Activated naive CD4-positive, alpha-beta T cell treated with anti-CD3 and anti-CD28 coated beads, Interleukin-2, amount 10 ng/mL, durations not matched to agents 7 days and 5 days (primary cell): ENCODE measurements around the gene HUNK.
"Not testable (repeated sequence)": the region's sequence is repeated elsewhere in the genome, so short reads cannot be mapped to it uniquely, and the experiment has no call there.

ENCODE experiments used
- CTCF ChIA-PET: fragments of 350-600 bp; sonication (Branson Sonifier 250); formaldehyde crosslinking; loops from one replicate; lab custom pipeline; 2021; ENCODE audit warnings: antibody characterized with exemption; lab: Charles Lee
- DNase-seq: peaks from one replicate; pipeline ENCODE4 v3.0.0-alpha.2; 2020
- H3K27ac Mint-ChIP-seq: one replicate; pipeline ENCODE4 v1.8.0; 2021; ENCODE audit warnings: mild to moderate bottlenecking, moderate library complexity, mixed read lengths
- H3K27me3 Mint-ChIP-seq: one replicate; pipeline ENCODE4 v1.8.0; 2021; ENCODE audit warnings: mild to moderate bottlenecking, mixed read lengths
- H3K36me3 Mint-ChIP-seq: one replicate; pipeline ENCODE4 v1.8.0; 2021; ENCODE audit warnings: mixed read lengths
- H3K4me1 Mint-ChIP-seq: one replicate; pipeline ENCODE4 v1.8.0; 2021; ENCODE audit warnings: mixed read lengths
- H3K4me3 Mint-ChIP-seq: one replicate; pipeline ENCODE4 v1.8.0; 2021; ENCODE audit warnings: mild to moderate bottlenecking, moderate library complexity, mixed read lengths
- H3K9me3 Mint-ChIP-seq: one replicate; pipeline ENCODE4 v1.8.0; 2021; ENCODE audit warnings: mixed read lengths

The HUNK gene

GRCh38 chr21:31931644-31932469 is 59.0 kb downstream of the HUNK start:
- Mint-ChIP-seq H3K4me1 (no peaks in the 10 kb centered on the region), H3K9me3 (no peaks in the 10 kb centered on the region), H3K27ac (no peak overlapping the region), H3K36me3 (no peaks in the 10 kb centered on the region), H3K27me3 (no peaks in the 10 kb centered on the region), H3K4me3 (no peak overlapping the region)
- no peak for DNase-seq
- CTCF ChIA-PET: no interaction called here

- Mint-ChIP-seq H3K27ac (no peak overlapping the region), H3K9me3 (no peaks in the 10 kb centered on the region), H3K4me3 (no peak overlapping the region), H3K36me3 (no peaks in the 10 kb centered on the region), H3K27me3 (no peaks in the 10 kb centered on the region), H3K4me1 (no peaks in the 10 kb centered on the region)
- CTCF ChIA-PET: no interaction called here
- DNase-seq: no peak
Observed at GRCh38 chr21:31932470-31932764, 59.6 kb downstream of the HUNK start.

- Mint-ChIP-seq H3K36me3 (no peaks in the 10 kb centered on the region), H3K9me3 (no peaks in the 10 kb centered on the region), H3K27ac (no peak overlapping the region), H3K4me3 (no peak overlapping the region), H3K27me3 (peaks cover 4% of the 10 kb centered on the region), H3K4me1 (no peaks in the 10 kb centered on the region)
- no peak for DNase-seq
- CTCF ChIA-PET: no interaction called here
Observed at GRCh38 chr21:31937303-31937702, 64.5 kb downstream of the HUNK start.

GRCh38 chr21:31938330-31939301 is 65.8 kb downstream of the HUNK start:
- Mint-ChIP-seq H3K4me3 (no peak overlapping the region), H3K9me3 (no peaks in the 10 kb centered on the region), H3K36me3 (no peaks in the 10 kb centered on the region), H3K4me1 (no peaks in the 10 kb centered on the region), H3K27me3 (peaks cover 4% of the 10 kb centered on the region), H3K27ac (no peak overlapping the region)
- no peak for DNase-seq
- CTCF ChIA-PET: no interaction called here

- Mint-ChIP-seq H3K36me3 (no peaks in the 10 kb centered on the region), H3K27ac (no peak overlapping the region), H3K27me3 (peaks cover 4% of the 10 kb centered on the region), H3K4me3 (no peak overlapping the region), H3K9me3 (no peaks in the 10 kb centered on the region), H3K4me1 (no peaks in the 10 kb centered on the region)
- CTCF ChIA-PET: no interaction called here
- DNase-seq: no peak
Observed at GRCh38 chr21:31941694-31942093, 68.9 kb downstream of the HUNK start.

- H3K9me3 Mint-ChIP-seq: no peaks in the 10 kb centered on the region
- CTCF ChIA-PET: interaction anchor here (0.6 kb wide), 1 partner anchor 10 kb away, joined by 3 read pairs; no protein-coding TSS in a partner anchor
- no peak for DNase-seq
- H3K27ac Mint-ChIP-seq: no peak overlapping the region
- H3K4me3 Mint-ChIP-seq: no peak overlapping the region
- no peaks in the 10 kb centered on the region for H3K36me3 Mint-ChIP-seq
- H3K4me1 Mint-ChIP-seq: no peaks in the 10 kb centered on the region
- peaks cover 4% of the 10 kb centered on the region for H3K27me3 Mint-ChIP-seq
Observed at GRCh38 chr21:31943561-31943960, 70.7 kb downstream of the HUNK start.

- Mint-ChIP-seq H3K4me3 (no peak overlapping the region), H3K4me1 (no peaks in the 10 kb centered on the region), H3K9me3 (no peaks in the 10 kb centered on the region), H3K36me3 (no peaks in the 10 kb centered on the region), H3K27ac (no peak overlapping the region), H3K27me3 (no peaks in the 10 kb centered on the region)
- DNase-seq: no peak
- CTCF ChIA-PET: no interaction called here
Observed at GRCh38 chr21:31945141-31945540, 72.3 kb downstream of the HUNK start.

- no peaks in the 10 kb centered on the region for H3K27me3 Mint-ChIP-seq
Observed at GRCh38 chr21:31945546-31945945, 72.7 kb downstream of the HUNK start.

GRCh38 chr21:31946231-31946630 is 73.4 kb downstream of the HUNK start:
- H3K9me3 Mint-ChIP-seq: no peaks in the 10 kb centered on the region
- peak overlapping the region; percentile 5 for H3K27ac Mint-ChIP-seq
- CTCF ChIA-PET: no interaction called here
- no peak overlapping the region for H3K4me3 Mint-ChIP-seq
- H3K4me1 Mint-ChIP-seq: no peaks in the 10 kb centered on the region
- DNase-seq: no peak
- no peaks in the 10 kb centered on the region for H3K27me3 Mint-ChIP-seq
- H3K36me3 Mint-ChIP-seq: no peaks in the 10 kb centered on the region

More at GRCh38 chr21:31945546-31945945, 72.7 kb downstream of the HUNK start:
- no peaks in the 10 kb centered on the region for H3K9me3 Mint-ChIP-seq
- no peak for DNase-seq
- no peak overlapping the region for H3K27ac Mint-ChIP-seq
- no peaks in the 10 kb centered on the region for H3K4me1 Mint-ChIP-seq
- no peaks in the 10 kb centered on the region for H3K36me3 Mint-ChIP-seq
- CTCF ChIA-PET: no interaction called here
- H3K4me3 Mint-ChIP-seq: no peak overlapping the region

- CTCF ChIA-PET, H3K4me3 Mint-ChIP-seq, H3K9me3 Mint-ChIP-seq, H3K27me3 Mint-ChIP-seq, H3K4me1 Mint-ChIP-seq, DNase-seq, H3K27ac Mint-ChIP-seq, H3K36me3 Mint-ChIP-seq: not testable (repeated sequence)
Observed at GRCh38 chr21:31946876-31947550, 74.2 kb downstream of the HUNK start.

GRCh38 chr21:31948676-31949075 is 75.9 kb downstream of the HUNK start:
- Mint-ChIP-seq H3K27me3 (no peaks in the 10 kb centered on the region), H3K4me1 (no peaks in the 10 kb centered on the region), H3K36me3 (no peaks in the 10 kb centered on the region), H3K9me3 (no peaks in the 10 kb centered on the region), H3K27ac (no peak overlapping the region), H3K4me3 (no peak overlapping the region)
- CTCF ChIA-PET: no interaction called here
- DNase-seq: no peak

- Mint-ChIP-seq H3K4me1 (no peaks in the 10 kb centered on the region), H3K27me3 (no peaks in the 10 kb centered on the region), H3K9me3 (no peaks in the 10 kb centered on the region), H3K27ac (no peak overlapping the region), H3K36me3 (no peaks in the 10 kb centered on the region), H3K4me3 (no peak overlapping the region)
- no peak for DNase-seq
- CTCF ChIA-PET: no interaction called here
Observed at GRCh38 chr21:31952828-31953227, 80.0 kb downstream of the HUNK start.

GRCh38 chr21:31957631-31958030 is 84.8 kb downstream of the HUNK start:
- Mint-ChIP-seq H3K4me3 (no peak overlapping the region), H3K27me3 (no peaks in the 10 kb centered on the region), H3K4me1 (no peaks in the 10 kb centered on the region), H3K36me3 (no peaks in the 10 kb centered on the region), H3K9me3 (no peaks in the 10 kb centered on the region), H3K27ac (no peak overlapping the region)
- CTCF ChIA-PET: no interaction called here
- no peak for DNase-seq

GRCh38 chr21:31959881-31960280 is 87.1 kb downstream of the HUNK start:
- DNase-seq: no peak
- no peaks in the 10 kb centered on the region for H3K4me1 Mint-ChIP-seq
- CTCF ChIA-PET: no interaction called here
- no peak overlapping the region for H3K27ac Mint-ChIP-seq
- H3K9me3 Mint-ChIP-seq: no peaks in the 10 kb centered on the region
- H3K4me3 Mint-ChIP-seq: no peak overlapping the region
- no peaks in the 10 kb centered on the region for H3K36me3 Mint-ChIP-seq
- H3K27me3 Mint-ChIP-seq: no peaks in the 10 kb centered on the region
